ENCODE data around the gene ADM5.
A peak's percentile ranks its signal among the peaks of the same experiment; 100 is the strongest.

The ADM5 gene

DNA sequence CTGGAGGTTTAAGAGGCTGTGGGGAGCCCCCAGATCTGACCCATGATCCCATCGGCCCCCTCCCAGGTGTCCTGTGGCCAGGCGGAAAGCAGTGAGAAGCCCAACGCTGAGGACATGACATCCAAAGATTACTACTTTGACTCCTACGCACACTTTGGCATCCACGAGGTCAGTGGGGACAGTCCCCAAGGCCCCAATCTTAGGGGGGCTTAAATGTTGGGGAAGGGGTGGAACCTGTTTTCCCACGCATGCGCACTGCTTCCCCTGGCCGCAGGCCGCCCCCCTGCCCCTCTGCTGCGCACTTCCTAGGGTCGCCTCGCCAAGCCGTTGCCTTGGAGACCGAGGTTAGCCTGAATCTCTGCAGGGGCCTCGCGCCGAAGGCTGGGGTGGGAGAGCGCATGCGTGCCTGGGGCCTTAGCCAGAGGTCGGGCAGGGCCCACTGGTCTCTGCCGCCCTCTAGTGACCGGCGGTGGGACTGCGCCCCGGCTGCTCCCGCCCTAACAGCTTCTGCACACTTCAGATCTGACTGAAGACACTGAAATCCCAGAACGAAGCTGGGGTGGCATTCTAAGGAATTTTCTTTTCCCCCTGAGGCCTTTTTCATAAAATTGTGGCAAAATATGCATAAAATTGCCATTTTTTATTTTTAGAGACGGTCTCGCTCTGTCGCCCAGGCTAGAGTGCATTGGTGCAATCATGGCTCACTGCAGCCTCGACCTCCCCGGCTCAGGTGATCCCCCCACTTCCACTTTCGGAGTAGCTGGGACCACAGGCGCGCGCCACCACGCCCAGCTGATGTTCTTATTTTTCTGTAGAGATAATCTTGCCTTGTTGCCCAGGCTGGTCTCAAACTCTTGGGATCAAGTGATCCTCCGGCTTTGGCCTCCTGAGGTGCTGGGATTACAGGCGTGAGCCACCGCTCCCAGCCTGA lies 8.7 kb upstream of the ADM5 start:
- peak; percentile 81 for DNase-seq (ENCODE audit: low read depth)

DNA sequence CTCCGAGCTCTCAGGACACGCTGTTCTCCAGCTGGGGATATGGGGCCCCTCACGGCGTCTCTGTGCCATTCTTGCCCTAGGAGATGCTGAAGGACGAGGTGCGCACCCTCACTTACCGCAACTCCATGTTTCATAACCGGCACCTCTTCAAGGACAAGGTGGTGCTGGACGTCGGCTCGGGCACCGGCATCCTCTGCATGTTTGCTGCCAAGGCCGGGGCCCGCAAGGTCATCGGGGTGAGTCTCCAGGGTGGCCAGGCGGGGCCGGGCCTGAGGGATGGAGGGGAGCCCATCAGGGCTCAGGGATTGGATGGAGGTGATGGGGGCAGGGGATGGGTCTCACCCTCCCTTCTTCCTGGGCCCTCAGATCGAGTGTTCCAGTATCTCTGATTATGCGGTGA lies 7.6 kb upstream of the ADM5 start:
- DNase-seq (ENCODE audit: low read depth): no peak

DNA sequence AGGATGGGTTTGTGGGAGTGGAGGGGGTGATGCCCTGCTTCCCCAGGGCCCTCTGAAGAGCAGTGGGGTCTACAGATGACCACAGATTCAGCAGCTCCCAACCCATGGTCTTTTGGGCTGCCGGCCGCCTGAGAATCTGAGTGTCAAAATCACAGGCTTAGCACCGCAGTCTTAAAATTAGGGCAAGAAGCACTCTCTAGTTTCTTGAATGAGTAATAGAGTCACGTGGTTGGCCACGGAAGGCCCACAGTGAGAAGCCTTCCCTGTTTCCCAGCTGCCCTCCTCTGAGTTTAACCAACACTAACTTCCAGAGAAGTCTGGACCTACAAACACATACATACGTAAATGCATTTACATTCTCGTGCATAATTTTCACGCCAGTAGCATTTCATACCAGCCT lies 7.1 kb upstream of the ADM5 start:
- no peak for DNase-seq (ENCODE audit: low read depth)

DNA sequence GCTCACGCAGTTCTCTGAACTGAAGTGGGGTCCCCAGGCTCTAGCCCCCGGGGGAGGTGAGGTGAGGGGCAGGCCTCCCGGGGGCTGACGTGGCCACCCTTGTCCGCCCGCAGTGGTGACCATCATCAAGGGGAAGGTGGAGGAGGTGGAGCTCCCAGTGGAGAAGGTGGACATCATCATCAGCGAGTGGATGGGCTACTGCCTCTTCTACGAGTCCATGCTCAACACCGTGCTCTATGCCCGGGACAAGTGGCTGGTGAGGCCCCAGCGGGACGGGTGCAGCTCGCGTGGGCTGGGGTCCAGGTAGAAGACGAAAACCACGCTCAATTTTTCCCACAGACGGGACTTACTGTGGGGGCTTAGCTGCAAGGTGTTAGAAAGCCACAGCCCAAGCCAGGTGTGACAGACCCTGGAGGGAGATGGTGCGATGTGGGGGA lies 5.6 kb upstream of the ADM5 start:
- no peak for DNase-seq (ENCODE audit: low read depth)

DNA sequence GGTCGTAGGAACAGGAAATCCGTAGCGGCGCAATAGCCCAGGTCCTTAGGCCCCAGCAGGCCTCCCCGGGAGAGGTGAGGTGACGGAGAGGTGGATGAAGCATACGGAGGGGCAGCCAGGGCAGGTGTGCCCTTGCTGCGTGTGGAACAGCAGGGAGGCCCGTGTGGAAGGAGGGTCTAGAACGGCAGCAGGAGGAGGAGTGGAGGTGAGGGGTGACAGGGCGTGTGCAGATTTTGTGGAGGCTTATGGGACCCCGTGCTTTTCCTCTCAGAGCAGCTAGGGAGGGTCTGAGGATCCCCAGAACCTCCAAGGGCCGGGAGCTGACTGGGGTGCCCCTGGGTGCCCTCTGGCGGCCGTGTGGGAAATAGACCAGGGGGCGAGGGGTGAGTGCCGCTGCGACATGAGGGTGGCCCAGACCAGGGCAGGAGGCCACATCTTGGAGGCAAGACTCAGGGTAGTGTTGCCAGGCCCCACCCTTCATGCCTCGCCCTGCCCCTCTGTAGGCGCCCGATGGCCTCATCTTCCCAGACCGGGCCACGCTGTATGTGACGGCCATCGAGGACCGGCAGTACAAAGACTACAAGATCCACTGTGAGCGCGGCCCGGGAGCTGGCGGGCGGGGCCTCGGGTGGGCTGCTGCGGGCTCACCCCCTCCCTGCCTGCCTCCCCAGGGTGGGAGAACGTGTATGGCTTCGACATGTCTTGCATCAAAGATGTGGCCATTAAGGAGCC lies 5.0 kb upstream of the ADM5 start:
- DNase-seq (ENCODE audit: low read depth): peak; percentile 22

DNA sequence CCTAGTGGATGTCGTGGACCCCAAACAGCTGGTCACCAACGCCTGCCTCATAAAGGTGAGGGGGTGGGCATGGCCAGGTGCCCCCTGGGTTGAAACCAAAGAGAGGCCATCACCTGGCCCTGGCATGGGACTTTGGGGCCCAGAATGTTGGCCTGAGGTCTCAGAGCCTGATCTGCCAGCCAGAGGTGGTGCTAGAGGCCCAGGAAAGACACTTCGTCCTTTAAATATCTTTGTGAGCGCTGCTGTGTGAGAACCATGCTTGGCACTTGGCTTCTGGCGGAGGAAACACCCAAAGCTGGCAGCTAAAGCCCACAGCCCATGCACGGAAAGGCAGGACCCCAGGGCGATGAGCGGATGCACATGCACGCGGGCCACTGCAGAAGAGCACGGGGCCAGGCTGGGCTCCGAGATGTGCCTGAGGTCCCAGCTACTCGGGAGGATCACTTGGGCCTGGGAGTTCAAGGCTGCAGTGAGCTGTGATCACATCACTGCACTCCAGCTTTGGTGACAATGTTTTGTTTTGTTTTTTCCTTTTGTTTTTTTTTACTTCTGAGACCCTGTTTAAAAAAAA lies 4.3 kb upstream of the ADM5 start:
- DNase-seq (ENCODE audit: low read depth): peak; percentile 22

DNA sequence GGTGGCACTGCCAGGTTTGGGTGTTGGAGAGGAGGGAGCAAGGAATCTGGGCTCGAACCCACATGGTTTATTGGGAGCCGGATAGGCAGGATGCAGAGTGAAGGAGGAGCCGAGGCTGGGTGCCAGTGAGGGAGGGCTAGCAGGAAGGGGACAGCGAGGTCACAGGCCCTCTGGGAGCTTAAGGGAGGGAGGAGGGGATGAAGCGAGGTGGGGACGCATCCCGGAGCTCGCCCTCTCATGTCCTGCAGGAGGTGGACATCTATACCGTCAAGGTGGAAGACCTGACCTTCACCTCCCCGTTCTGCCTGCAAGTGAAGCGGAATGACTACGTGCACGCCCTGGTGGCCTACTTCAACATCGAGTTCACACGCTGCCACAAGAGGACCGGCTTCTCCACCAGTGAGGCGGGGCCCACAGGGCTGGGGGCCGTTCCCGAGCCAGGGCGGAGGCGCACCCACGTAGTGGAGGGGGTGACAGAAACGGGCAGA lies 3.5 kb upstream of the ADM5 start:
- no peak for DNase-seq (ENCODE audit: low read depth)

DNA sequence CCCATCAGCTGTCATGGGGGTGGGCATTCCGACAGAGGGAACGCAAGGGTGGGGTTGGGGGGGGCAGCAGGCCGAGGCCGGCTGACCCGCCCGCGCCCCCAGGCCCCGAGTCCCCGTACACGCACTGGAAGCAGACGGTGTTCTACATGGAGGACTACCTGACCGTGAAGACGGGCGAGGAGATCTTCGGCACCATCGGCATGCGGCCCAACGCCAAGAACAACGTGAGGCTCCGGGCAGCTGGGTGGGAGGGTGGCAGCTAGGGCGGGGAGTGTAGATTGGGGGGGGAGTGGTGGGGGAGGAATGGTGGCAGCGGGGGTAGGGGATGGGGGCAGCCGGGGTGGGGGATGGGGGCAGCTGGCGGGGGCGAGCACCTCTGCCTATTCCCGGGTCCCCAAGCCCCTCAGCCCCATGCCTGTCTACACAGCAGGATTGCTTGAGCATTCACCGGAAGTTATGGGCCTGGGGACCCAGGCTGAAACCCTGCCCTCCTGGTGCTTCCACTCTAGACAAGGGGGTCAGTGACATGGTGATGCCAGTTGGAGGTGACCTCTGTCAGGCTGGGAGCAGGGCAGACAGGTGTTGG lies 2.8 kb upstream of the ADM5 start:
- no peak for DNase-seq (ENCODE audit: low read depth)

DNA sequence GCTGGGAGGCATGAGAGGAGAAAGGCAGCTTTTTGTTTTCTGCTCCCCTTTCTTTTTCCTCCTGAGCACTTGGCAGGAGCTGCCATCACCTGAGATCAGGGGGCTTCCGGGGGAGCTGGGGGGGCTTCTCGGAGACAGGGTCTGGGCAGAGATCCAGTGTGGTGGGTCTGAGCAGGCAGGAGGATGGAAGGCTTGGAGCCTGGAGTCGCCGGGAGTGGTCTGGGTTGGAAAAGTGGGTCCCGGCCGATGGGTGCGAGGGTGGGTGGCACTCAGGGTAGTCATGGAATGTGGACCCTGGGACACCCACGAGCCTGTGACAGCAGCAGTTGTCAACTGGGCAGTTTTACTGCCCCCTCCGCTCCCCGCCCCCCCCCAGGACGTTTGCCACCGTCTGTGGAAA lies 2.2 kb upstream of the ADM5 start:
- no peak for DNase-seq (ENCODE audit: low read depth)

DNA sequence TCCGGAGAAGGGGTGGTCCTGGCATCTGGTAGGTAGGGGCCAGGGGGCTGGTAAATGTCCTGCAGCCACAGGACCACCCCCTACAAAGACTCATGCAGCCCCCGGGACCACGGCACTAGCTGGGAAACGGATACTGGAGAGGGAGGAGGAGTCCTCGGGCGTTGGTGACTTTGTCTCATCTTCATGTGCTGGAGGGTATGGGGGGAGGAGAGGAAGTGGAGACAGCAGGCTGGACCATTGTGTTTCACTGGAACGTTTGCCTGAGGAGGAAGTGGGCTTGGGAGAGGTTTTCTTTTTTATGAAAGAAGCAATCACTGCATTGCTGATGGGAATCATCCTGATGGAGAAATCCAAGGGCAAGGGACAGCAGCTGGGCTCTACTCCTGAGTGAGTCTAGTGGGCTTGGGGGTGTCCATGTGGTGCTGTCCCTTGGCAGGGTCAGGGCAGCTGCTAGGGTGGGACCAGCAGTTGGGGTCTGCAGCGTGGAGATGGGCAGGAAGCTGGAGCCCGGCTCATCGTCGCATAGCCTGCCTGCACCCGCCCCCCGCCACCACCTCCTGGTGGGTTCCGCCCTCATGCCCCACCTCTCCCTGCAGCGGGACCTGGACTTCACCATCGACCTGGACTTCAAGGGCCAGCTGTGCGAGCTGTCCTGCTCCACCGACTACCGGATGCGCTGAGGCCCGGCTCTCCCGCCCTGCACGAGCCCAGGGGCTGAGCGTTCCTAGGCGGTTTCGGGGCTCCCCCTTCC lies 1.7 kb upstream of the ADM5 start:
- peak; percentile 72 for DNase-seq (ENCODE audit: low read depth)

DNA sequence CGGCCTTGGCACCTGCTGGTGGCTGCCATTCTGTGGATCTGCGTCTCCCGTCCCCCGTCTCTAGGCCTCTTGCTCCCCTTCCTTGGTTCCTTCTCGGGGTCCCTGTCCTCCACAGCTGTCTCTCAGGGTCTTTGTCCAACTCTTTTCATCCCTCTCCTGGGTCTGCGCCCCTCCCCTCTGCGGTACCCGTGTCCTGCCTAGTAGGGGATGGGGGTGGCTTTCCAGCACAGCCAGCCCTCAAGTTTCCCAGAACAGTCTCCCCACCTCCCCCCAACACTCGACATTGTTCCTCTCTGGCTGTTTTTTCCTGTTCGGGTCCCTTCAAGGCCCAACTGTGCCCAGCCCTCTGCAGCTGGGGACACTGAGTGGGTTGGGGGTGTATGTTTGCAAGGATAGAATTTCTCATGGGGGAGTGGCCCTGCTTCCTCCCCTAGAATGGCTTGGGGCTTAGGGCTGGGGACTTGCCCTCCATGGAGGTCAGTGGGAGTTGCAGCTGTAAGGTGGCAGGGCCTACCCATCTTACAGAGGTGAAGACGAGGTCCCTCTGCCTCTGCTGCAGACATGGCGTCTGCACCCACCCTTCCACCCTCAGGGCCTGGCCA lies 762 bp upstream of the ADM5 start:
- DNase-seq (ENCODE audit: low read depth): no peak

DNA sequence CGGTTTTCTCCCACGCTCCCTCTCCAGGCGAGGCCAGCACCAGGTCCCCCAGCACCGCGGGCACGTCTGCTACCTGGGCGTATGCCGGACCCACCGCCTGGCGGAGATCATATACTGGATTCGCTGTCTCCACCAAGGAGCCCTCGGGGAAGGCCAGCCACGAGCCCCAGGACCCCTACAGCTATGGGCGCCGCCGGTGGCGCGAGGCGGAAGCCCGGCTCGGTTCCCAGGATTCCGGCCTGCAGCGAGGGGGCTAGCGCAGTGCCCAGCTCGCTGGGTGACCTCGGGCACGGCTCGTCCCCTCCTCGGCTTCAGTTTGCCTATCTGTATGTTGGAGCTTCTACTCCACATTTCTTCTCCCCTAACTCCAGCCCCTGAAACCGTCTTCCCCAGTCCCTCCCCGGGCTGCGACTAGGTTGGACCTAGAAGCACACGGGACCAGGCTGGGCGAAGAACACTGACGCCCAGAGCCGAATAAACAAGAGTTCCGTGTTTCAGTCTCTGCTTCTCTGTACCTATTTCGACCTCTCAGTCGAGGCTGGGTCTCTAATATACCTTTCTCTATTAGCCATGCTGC lies 773 bp downstream of the ADM5 start:
- peak; percentile 24 for DNase-seq (ENCODE audit: low read depth)

DNA sequence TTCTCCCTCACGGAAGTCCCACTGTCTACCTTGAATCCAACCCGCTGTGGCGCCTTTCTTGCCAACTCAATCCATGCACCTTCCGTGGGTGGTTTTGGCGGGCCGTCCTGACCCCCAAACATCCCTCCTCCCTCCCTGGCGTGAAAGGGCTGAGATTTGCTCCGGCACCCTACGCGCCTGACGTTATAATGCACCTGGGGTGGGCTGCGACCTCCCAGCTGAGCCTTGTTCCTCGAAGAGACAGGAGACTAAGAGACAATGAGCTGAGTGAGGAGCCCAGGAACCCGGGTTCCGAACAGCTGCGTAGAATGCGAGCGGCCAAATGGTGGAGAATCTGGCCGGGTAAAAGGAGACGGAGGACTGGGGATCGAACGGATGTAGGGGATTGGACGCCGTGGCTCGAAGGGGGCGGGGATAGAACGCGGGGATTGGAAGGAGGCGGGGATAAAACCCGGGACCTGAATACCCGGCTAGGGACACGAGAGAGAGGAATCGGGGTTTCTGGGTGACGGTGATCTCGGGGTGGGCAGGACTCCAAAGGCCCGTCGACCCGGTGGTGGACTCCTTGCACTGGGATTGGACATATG lies 1.4 kb downstream of the ADM5 start, which contains the start of gene CPT1C:
CPT1C (plus strand) TSS at position 461 of the 587 bp plus-strand sequence. CDS start 1,137 bp downstream, outside the sequence.
- peak; percentile 90 for DNase-seq (ENCODE audit: low read depth)

DNA sequence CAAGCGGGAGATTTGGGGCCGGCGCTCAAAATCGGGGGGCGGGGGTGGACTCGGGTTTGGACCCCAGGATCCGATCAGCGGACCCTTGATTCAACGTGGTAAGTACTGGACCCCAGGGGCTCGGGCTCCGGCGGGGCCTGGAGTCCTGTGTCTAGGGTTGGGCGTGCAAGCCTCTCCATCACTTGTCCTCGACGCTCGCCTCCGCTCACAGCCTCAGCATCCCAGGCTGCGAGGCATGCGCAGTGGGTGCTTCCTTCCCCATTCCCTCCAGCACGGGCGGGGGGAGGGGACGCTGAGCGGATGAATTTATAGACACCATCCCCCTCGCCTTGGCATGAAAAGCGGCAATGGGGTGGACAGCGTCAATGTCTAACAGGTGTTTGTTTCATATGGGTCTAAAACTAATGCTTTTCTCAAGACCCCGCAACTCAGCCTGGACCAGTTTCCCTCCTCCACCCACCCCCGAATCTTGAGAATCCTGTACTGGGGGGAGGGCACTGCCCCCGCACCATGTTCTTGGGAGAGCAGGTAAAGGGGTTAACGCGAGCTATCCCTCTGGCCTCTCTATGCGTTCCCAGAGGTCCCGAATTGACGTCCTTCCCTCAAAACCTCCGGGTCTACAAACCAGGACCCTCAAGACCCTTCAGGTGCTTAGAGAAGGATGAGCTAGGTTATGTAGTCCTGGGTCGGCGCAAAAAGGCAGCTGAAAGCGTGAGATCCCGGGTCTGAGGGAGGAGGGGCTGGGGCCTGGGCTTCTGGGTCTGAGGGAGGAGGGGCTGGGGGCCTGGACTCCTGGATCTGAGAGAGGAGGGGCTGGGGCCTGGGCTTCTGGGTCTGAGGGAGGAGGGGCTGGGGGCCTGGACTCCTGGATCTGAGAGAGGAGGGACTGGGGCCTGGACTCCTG lies 2.1 kb downstream of the ADM5 start:
- DNase-seq (ENCODE audit: low read depth): peak; percentile 85

DNA sequence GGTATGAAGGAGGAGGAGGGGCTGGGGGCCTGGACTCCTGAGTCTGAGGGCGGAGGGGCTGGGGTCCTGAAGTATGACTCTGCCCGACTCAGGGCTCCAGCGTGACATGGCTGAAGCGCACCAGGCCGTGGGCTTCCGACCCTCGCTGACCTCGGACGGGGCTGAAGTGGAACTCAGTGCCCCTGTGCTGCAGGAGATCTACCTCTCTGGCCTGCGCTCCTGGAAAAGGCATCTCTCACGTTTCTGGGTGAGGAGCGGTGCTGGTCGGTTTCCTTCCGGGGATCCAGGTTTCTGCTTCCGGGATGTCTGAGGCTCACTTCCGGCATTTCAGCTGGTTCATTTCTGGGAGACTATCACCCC lies 2.7 kb downstream of the ADM5 start:
- no peak for DNase-seq (ENCODE audit: low read depth)

DNA sequence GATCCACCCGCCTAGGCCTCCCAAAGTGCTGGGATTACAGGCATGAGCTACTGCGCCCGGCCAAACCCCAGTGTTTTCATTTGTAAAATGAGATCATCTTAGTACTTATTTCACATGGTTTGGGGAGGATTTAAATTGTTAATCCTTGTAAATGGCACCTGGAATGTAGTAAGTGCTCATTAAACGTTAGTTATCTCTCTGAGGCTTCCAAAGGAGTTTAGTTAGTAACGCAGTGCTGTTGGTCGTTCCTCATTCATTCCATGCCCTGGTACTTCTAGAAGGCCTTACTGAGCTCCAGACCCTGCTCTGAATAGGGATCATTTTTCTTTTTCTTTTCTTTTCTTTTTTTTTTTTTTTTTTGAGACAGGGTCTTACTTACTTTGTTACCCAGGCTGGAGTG lies 6.7 kb downstream of the ADM5 start:
- no peak for DNase-seq (ENCODE audit: low read depth)

DNA sequence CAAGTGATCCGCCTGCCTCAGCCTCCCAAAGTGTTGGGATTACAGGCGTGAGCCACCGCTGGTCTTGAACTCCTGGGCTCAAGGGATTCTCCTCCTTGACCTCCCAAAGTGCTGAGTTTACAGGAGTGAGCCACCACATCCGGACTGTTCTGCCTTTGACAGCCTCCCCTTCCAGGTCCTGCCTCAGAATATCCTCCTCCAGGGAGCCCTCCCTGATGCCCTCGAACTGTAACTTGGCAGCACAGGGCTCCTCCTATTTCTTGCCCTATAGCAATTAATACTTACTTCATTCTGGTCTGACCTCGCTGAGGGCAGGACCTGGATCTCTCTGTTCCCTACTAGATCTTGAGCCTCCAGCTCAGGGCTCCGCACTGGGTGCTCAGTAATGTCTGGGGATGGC lies 7.5 kb downstream of the ADM5 start:
- no peak for DNase-seq (ENCODE audit: low read depth)

DNA sequence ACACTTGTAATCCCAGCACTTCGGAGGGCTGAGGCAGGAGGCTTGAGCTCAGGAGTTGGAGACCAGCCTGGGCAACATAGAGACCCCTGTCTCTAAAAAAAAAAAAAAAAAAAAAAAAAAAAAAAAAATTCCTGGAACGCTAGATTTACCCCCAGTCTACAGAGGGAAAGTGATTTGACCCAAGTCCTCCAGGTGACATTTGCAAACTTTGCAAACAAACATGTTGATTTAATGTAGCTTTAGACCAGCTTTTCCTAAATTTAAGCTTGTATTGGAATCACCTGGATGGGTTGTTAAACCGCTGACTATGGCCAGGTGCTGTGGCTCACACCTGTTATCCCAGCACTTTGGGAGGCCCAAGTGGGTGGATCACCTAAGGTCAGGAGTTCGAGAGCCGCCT lies 10.0 kb downstream of the ADM5 start:
- no peak for DNase-seq (ENCODE audit: low read depth)

DNA sequence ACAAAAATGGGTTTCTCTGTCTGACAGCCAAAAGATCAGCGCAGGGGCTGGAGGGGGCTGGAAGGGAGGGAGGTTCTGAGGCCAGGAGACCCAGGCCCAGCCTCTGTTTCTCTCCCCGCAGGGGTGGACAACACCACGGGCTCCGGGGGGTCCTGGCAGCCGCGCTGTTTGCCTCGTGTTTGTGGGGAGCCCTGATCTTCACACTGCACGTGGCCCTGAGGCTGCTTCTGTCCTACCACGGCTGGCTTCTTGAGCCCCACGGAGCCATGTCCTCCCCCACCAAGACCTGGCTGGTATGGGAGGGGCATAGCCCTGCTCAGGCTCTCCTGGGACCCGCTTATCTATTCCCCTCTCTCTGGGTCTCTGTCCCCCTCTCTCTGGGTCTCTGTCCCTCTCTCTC lies 11.2 kb downstream of the ADM5 start:
- no peak for DNase-seq (ENCODE audit: low read depth)
